ENCODE data around the gene ST7.

GRCh38 chr7:117032810-117033209 is 79.5 kb downstream of the ST7 start:
- TF ChIP-seq GATA2 (IDR thresholded peaks at IDR 0.05; ENCODE audit: low read depth, low read length) (no peak), GATA3 (IDR thresholded peaks at IDR 0.05; ENCODE audit: low read depth, low read length) (no peak)

All from SH-SY5Y (cell line).